ENCODE measurements around the gene EDAR. TPM values are rescaled to one million over a fixed set of nuclear protein-coding genes. Genes with fewer than 3 reads are reported as not detected.

The EDAR gene
- total and polyA plus RNA-seq, 9 of the 15 experiments (the other 6 are each of a cell fraction or from before 2014, with no cell fraction given) = 0.01 TPM; not detected in 8

DNA sequence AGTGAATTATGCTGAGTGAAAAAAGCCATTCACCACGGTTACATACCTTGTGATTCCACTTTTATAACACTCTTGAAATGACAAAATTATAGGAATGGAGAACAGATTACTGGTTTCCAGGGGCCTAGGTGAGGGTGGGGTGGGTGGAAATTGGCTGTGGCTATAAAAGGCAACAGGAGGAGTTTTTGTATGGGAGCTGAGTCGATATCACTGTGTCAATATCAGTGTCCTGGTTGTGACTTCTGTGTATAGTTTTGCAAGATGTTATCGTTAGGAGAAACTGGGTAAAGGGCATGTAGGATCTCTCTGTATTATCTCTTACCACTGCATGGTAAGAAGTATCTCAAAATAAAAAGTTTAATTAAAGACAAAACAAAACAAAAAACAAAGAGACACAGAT, 84.3 kb downstream of the EDAR start:
- Histone ChIP-seq H3K9me3 (replicated peaks; ENCODE audit: control insufficient read depth, insufficient read depth, low read depth, low read length) (no peaks in the 10 kb centered on the region), H3K79me2 (ENCODE audit: control insufficient read depth, insufficient read depth, low read length) (no peaks in the 10 kb centered on the region), H2AFZ (ENCODE audit: low read depth, low read length) (no peak overlapping the region), H3K4me3 (no peak overlapping the region), H3K27me3 (ENCODE audit: control insufficient read depth in 2 of 2, insufficient read depth in 2 of 2, low read length in 2 of 2) (peaks cover 19 to 43% of the 10 kb centered on the region in 2 experiments), H4K20me1 (replicated peaks; ENCODE audit: control insufficient read depth, insufficient read depth, low read length) (0 out of 2 replicates have a peak, but pooled peaks cover 8% of the 10 kb centered on the region), H3K9me1 (ENCODE audit: control insufficient read depth, insufficient read depth, low read length) (no peaks in the 10 kb centered on the region), H3K4me1 (replicated peaks in 1 of 2; ENCODE audit: control insufficient read depth in 2 of 2, insufficient read depth in 2 of 2, low read length in 2 of 2) (no peaks in the 10 kb centered on the region), H3K4me2 (ENCODE audit: insufficient read depth, low read length) (no peak overlapping the region), H3K27ac (ENCODE audit: extremely low read depth, low read depth, low read length) (no peak overlapping the region), H3K9ac (ENCODE audit: insufficient read depth in 1 of 2, low read depth in 2 of 2, low read length in 2 of 2) (no peak overlapping the region), H3K36me3 (ENCODE audit: control insufficient read depth, insufficient read depth, low read length) (no peaks in the 10 kb centered on the region)
- WGBS (ENCODE audit: insufficient coverage, low coverage, missing lambda C conversion rate) = 0% methylated on average over 3 of the region's 3 CpGs
- FAIRE-seq (no peak), DNase-seq (ENCODE audit: extremely low read depth in 1 of 4, low spot score in 3 of 4) (no peak), ATAC-seq (no peak)
- in situ Hi-C loops (cut with MboI) = no loop called here
- CTCF ChIA-PET (ENCODE audit: low intra/inter-chr PET ratio) = no interaction called here
- no TSS peak for BruUV-seq (replicated peaks)
- intact Hi-C loops (cut with micrococcal nuclease) = no loop called here
- POLR2A ChIA-PET = interaction anchor here (0.5 kb wide), 1 partner anchor 81 kb away, joined by 3 read pairs; no protein-coding TSS in a partner anchor
- TF ChIP-seq TBP (optimal IDR thresholded peaks at IDR 0.05; ENCODE audit: low read depth, low read length) (no peak), XRCC5 (IDR thresholded peaks at IDR 0.05; ENCODE audit: low read depth, low read length) (no peak), CCNT2 (IDR thresholded peaks at IDR 0.05; ENCODE audit: borderline replicate concordance, extremely low read depth, insufficient read length, low read depth, low read length) (no peak), TSC22D4 (tag; IDR thresholded peaks at IDR 0.05) (no peak), FOXJ2 (tag; IDR thresholded peaks at IDR 0.05) (no peak), WHSC1 (IDR thresholded peaks at IDR 0.05; ENCODE audit: low read length) (no peak)
- TF ChIP-seq, protein P1, sequence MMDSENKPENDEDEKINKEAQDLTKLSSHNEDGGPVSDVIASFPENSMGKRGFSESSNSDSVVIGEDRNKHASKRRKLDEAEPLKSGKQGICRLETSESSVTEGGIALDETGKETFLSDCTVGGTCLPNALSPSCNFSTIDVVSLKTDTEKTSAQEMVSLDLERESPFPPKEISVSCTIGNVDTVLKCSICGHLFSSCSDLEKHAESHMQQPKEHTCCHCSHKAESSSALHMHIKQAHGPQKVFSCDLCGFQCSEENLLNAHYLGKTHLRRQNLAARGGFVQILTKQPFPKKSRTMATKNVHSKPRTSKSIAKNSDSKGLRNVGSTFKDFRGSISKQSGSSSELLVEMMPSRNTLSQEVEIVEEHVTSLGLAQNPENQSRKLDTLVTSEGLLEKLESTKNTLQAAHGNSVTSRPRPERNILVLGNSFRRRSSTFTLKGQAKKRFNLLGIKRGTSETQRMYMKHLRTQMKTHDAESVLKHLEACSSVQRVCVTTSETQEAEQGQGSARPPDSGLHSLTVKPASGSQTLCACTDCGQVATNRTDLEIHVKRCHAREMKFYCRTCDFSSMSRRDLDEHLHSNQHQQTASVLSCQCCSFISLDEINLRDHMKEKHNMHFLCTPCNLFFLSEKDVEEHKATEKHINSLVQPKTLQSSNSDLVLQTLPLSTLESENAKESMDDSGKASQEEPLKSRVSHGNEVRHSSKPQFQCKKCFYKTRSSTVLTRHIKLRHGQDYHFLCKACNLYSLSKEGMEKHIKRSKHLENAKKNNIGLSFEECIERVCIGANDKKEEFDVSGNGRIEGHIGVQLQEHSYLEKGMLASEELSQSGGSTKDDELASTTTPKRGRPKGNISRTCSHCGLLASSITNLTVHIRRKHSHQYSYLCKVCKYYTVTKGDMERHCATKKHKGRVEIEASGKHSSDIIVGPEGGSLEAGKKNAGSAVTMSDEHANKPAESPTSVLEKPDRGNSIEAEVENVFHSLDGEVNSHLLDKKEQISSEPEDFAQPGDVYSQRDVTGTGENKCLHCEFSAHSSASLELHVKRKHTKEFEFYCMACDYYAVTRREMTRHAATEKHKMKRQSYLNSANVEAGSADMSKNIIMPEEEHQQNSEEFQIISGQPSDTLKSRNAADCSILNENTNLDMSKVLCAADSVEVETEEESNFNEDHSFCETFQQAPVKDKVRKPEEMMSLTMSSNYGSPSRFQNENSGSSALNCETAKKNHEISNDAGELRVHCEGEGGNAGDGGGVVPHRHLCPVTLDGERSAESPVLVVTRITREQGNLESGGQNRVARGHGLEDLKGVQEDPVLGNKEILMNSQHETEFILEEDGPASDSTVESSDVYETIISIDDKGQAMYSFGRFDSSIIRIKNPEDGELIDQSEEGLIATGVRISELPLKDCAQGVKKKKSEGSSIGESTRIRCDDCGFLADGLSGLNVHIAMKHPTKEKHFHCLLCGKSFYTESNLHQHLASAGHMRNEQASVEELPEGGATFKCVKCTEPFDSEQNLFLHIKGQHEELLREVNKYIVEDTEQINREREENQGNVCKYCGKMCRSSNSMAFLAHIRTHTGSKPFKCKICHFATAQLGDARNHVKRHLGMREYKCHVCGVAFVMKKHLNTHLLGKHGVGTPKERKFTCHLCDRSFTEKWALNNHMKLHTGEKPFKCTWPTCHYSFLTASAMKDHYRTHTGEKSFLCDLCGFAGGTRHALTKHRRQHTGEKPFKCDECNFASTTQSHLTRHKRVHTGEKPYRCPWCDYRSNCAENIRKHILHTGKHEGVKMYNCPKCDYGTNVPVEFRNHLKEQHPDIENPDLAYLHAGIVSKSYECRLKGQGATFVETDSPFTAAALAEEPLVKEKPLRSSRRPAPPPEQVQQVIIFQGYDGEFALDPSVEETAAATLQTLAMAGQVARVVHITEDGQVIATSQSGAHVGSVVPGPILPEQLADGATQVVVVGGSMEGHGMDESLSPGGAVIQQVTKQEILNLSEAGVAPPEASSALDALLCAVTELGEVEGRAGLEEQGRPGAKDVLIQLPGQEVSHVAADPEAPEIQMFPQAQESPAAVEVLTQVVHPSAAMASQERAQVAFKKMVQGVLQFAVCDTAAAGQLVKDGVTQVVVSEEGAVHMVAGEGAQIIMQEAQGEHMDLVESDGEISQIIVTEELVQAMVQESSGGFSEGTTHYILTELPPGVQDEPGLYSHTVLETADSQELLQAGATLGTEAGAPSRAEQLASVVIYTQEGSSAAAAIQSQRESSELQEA (IDR thresholded peaks at IDR 0.05; ENCODE audit: low read depth) = no peak
- TF ChIP-seq, protein P2, sequence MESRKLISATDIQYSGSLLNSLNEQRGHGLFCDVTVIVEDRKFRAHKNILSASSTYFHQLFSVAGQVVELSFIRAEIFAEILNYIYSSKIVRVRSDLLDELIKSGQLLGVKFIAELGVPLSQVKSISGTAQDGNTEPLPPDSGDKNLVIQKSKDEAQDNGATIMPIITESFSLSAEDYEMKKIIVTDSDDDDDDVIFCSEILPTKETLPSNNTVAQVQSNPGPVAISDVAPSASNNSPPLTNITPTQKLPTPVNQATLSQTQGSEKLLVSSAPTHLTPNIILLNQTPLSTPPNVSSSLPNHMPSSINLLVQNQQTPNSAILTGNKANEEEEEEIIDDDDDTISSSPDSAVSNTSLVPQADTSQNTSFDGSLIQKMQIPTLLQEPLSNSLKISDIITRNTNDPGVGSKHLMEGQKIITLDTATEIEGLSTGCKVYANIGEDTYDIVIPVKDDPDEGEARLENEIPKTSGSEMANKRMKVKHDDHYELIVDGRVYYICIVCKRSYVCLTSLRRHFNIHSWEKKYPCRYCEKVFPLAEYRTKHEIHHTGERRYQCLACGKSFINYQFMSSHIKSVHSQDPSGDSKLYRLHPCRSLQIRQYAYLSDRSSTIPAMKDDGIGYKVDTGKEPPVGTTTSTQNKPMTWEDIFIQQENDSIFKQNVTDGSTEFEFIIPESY (CRISPR knock-in tag; IDR thresholded peaks at IDR 0.05) = no peak
- TF ChIP-seq, protein P3, sequence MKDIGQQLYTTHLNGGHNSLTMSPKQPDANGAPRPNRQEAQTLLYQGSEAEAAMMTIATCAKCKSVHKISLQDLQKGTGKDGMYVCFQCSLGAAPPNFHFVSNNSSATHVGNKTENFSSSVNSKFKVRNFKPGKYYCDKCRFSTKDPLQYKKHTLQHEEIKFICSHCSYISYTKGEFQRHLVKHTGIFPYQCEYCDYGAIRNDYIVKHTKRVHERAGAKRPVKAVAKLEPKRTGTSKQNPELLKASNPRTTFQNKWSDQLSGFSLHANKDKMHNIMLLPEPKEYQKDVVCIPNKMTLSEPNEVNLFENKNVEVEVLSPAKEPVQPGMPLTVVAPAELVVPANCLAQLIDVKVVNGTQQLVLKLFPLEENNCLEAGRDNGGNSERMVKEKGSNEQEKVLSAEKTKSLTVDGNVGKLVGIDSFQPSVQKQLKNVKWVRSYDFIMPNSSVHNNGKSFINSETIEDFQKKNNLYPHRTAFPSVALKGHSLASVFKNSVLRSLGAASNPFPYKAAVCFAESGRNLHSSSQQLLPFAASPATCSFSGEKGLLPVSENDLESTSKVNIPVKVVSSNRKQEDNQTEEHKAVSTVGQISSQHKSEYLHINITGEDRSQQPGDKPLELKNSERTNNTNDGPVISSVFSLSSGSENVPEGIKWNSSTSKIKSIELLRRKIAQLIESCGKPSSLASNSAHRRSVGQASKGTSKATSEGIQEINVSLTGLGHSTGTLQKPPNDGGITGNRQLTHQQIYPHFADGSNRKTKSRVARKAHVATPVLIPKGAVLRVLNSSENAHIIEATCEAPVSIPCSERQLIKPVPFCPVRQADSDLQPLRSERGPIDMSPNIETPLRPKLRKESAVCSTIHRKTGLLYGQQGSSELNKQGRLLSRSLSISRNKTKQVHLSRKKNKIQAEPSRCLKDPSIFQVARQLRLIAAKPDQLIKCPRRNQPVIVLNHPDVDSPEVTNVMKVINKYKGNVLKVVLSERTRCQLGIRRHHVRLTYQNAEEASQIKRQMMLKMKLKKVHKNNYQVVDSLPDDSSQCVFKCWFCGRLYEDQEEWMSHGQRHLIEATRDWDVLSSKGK (CRISPR knock-in tag; IDR thresholded peaks at IDR 0.05) = no peak

Data from K562 (cell line).